ENCODE results near the gene RAB31.

GRCh38 chr18:9851511-9851910 lies 143.4 kb downstream of the RAB31 start:
- TF ChIP-seq POLR2A (IDR thresholded peaks at IDR 0.05) (no peak), CTCF (IDR thresholded peaks at IDR 0.05 in 4 of 5, conservative IDR thresholded peaks at IDR 0.05 in 1 of 5) (no peak)

Data from gastrocnemius medialis (tissue), 4 donors.